Measurements from ENCODE around the gene MRPL2. TPM values are rescaled to one million over a fixed set of nuclear protein-coding genes. Genes with fewer than 3 reads are reported as not detected.

MRPL2 gene
- total and polyA plus RNA-seq, 8 donors = 19.9 to 65.8 (median 28.7) TPM

- peak overlapping the region; percentile 35 to 88 (median 72) for H3K4me3 ChIP-seq
- DNase-seq (peak; percentile 59 to 72 (median 70)), ATAC-seq (peak; percentile 71 to 80 (median 78)), FAIRE-seq (no peak)
- intact Hi-C loops (cut with DNase I) = no loop called here
- no peaks in the 10 kb centered on the region for H3K9me3 ChIP-seq
- H3K27me3 ChIP-seq = no peaks in the 10 kb centered on the region
- H3K36me3 ChIP-seq = peaks cover 0 to 9% (median 0%) of the 10 kb centered on the region in 3 donors
- TF ChIP-seq CTCF (IDR thresholded peaks at IDR 0.05) = no peak
- H3K27ac ChIP-seq = peak overlapping the region; percentile 91 to 94 (median 94)
- WGBS, 2 donors = 3 to 4% methylated on average over 14 to 15 of the region's 15 CpGs
- H3K4me1 ChIP-seq = peaks cover 23 to 24% (median 24%) of the 10 kb centered on the region in 3 donors
These were observed 960 bp upstream of the MRPL2 start for GRCh38 chr6:43060034-43060754.

GRCh38 chr6:43058531-43058930 lies 703 bp downstream of the MRPL2 start:
- intact Hi-C loops (cut with DNase I) = no loop called here
- Histone ChIP-seq H3K27me3 (no peaks in the 10 kb centered on the region), H3K27ac (peak overlapping the region in 2 of 4 donors; percentile 91 to 94), H3K36me3 (peaks cover 0 to 11% (median 0%) of the 10 kb centered on the region in 3 donors), H3K4me3 (peak overlapping the region; percentile 35 to 88 (median 61)), H3K4me1 (peaks cover 23 to 28% (median 24%) of the 10 kb centered on the region in 3 donors), H3K9me3 (no peaks in the 10 kb centered on the region)
- ATAC-seq (no peak), FAIRE-seq (no peak), DNase-seq (no peak)
- 45 to 54% methylated on average over 1 of the region's 1 CpG for WGBS, 2 donors
- no peak for TF ChIP-seq CTCF (IDR thresholded peaks at IDR 0.05)

GRCh38 chr6:43055966-43056365 lies 3.3 kb downstream of the MRPL2 start:
- no peak for ATAC-seq
- WGBS, 2 donors = 73% methylated on average over 8 of the region's 8 CpGs
- no peak for FAIRE-seq
- Histone ChIP-seq H3K9me3 (no peaks in the 10 kb centered on the region), H3K4me3 (no peak overlapping the region), H3K4me1 (peaks cover 16 to 28% (median 24%) of the 10 kb centered on the region in 3 donors), H3K36me3 (peaks cover 0 to 11% (median 0%) of the 10 kb centered on the region in 3 donors), H3K27me3 (no peaks in the 10 kb centered on the region), H3K27ac (no peak overlapping the region)
- intact Hi-C loops (cut with DNase I) = no loop called here
- no peak for DNase-seq
- TF ChIP-seq CTCF (IDR thresholded peaks at IDR 0.05) = no peak

- H3K27me3 ChIP-seq = no peaks in the 10 kb centered on the region
- peak overlapping the region in 3 of 4 donors; percentile 46 to 87 (median 76) for H3K4me3 ChIP-seq
- DNase-seq = peak in 2 of 6 donors; percentile 40 to 57
- peaks cover 0 to 17% (median 0%) of the 10 kb centered on the region in 3 donors for H3K36me3 ChIP-seq
- no peak for ATAC-seq
- FAIRE-seq = no peak
- TF ChIP-seq CTCF (IDR thresholded peaks at IDR 0.05) = no peak
- no peaks in the 10 kb centered on the region for H3K9me3 ChIP-seq
- intact Hi-C loops (cut with DNase I) = no loop called here
- peak overlapping the region; percentile 77 to 92 (median 85) for H3K27ac ChIP-seq
- peaks cover 10 to 21% (median 15%) of the 10 kb centered on the region in 3 donors for H3K4me1 ChIP-seq
- WGBS, 2 donors = 65 to 67% methylated on average over 16 to 17 of the region's 17 CpGs
These were observed 4.9 kb downstream of the MRPL2 start for GRCh38 chr6:43054206-43054943.

Data from pancreas (tissue), 10 donors.